ENCODE data around the gene PCGF5. TPM values are rescaled to one million over a fixed set of nuclear protein-coding genes. Genes with fewer than 3 reads are reported as not detected.
"Not testable (repeated sequence)": the region's sequence is repeated elsewhere in the genome, so short reads cannot be mapped to it uniquely, and the experiment has no call there.

PCGF5 gene
- total RNA-seq, 2 donors from 2014 or later = 35.7 to 41.3 TPM

- Histone ChIP-seq H3K4me1 (replicated peaks) (no peaks in the 10 kb centered on the region), H3K27me3 (replicated peaks; ENCODE audit: insufficient read depth) (no peaks in the 10 kb centered on the region), H3K4me3 (no peak overlapping the region), H3K36me3 (no peaks in the 10 kb centered on the region), H3K9me3 (no peaks in the 10 kb centered on the region), H3K27ac (no peak overlapping the region)
- intact Hi-C loops (cut with DNase I) = no loop called here
- no peak for TF ChIP-seq POLR2AphosphoS5 (IDR thresholded peaks at IDR 0.05)
- TF ChIP-seq POLR2A (IDR thresholded peaks at IDR 0.05) = no peak
- no peak for TF ChIP-seq CTCF (IDR thresholded peaks at IDR 0.05)
- DNase-seq (ENCODE audit: low spot score) = no peak
- 71% methylated on average over 4 of the region's 4 CpGs for WGBS
Measured at GRCh38 chr10:91187156-91187555, 33.3 kb upstream of the PCGF5 start.

GRCh38 chr10:91188010-91188409 lies 32.5 kb upstream of the PCGF5 start:
- intact Hi-C loops (cut with DNase I); H3K27ac ChIP-seq; H3K4me1 ChIP-seq (replicated peaks); H3K9me3 ChIP-seq; H3K27me3 ChIP-seq (replicated peaks; ENCODE audit: insufficient read depth); DNase-seq (ENCODE audit: low spot score); H3K4me3 ChIP-seq; H3K36me3 ChIP-seq: not testable (repeated sequence)
- WGBS = 88% methylated on average over 11 of the region's 11 CpGs

- DNase-seq (ENCODE audit: low spot score) = no peak
- H3K27ac ChIP-seq = no peak overlapping the region
- no peaks in the 10 kb centered on the region for H3K36me3 ChIP-seq
- intact Hi-C loops (cut with DNase I) = no loop called here
- TF ChIP-seq CTCF (IDR thresholded peaks at IDR 0.05) (no peak), POLR2A (IDR thresholded peaks at IDR 0.05) (no peak), POLR2AphosphoS5 (IDR thresholded peaks at IDR 0.05) (no peak)
- H3K9me3 ChIP-seq = no peaks in the 10 kb centered on the region
- H3K27me3 ChIP-seq (replicated peaks; ENCODE audit: insufficient read depth) = no peaks in the 10 kb centered on the region
- no peak overlapping the region for H3K4me3 ChIP-seq
- no peaks in the 10 kb centered on the region for H3K4me1 ChIP-seq (replicated peaks)
Measured at GRCh38 chr10:91188889-91189288, 31.6 kb upstream of the PCGF5 start.

- 100% methylated on average over 1 of the region's 1 CpG for WGBS
- H3K36me3 ChIP-seq = no peaks in the 10 kb centered on the region
- no peaks in the 10 kb centered on the region for H3K27me3 ChIP-seq (replicated peaks; ENCODE audit: insufficient read depth)
- H3K4me3 ChIP-seq = no peak overlapping the region
- H3K4me1 ChIP-seq (replicated peaks) = no peaks in the 10 kb centered on the region
- no peaks in the 10 kb centered on the region for H3K9me3 ChIP-seq
- intact Hi-C loops (cut with DNase I) = no loop called here
- DNase-seq (ENCODE audit: low spot score) = no peak
- TF ChIP-seq POLR2AphosphoS5 (IDR thresholded peaks at IDR 0.05) (no peak), POLR2A (IDR thresholded peaks at IDR 0.05) (no peak), CTCF (IDR thresholded peaks at IDR 0.05) (no peak)
- no peak overlapping the region for H3K27ac ChIP-seq
Measured at GRCh38 chr10:91190388-91190870, 30.0 kb upstream of the PCGF5 start.

GRCh38 chr10:91190876-91191583 lies 29.4 kb upstream of the PCGF5 start:
- no peaks in the 10 kb centered on the region for H3K27me3 ChIP-seq (replicated peaks; ENCODE audit: insufficient read depth)
- no peak overlapping the region for H3K4me3 ChIP-seq
- no peak for DNase-seq (ENCODE audit: low spot score)
- no peaks in the 10 kb centered on the region for H3K4me1 ChIP-seq (replicated peaks)
- intact Hi-C loops (cut with DNase I) = no loop called here
- no peaks in the 10 kb centered on the region for H3K9me3 ChIP-seq
- H3K27ac ChIP-seq = no peak overlapping the region
- 85% methylated on average over 2 of the region's 2 CpGs for WGBS
- TF ChIP-seq CTCF (IDR thresholded peaks at IDR 0.05) (no peak), POLR2A (IDR thresholded peaks at IDR 0.05) (no peak)
- H3K36me3 ChIP-seq = no peaks in the 10 kb centered on the region
